HAP-1 (cell line): Measurements from ENCODE around the gene RAI14.
A peak's percentile ranks its signal among the peaks of the same experiment; 100 is the strongest.

Experiments
- DNase-seq, 2 experiments: peaks; one replicate each; pipeline ENCODE4 v3.0.0-alpha.2; 2016 to 2020; ENCODE audit warnings: low spot score in 2 of 2
- H3K27me3 ChIP-seq: fragments of 250-450 bp; sonication (Bioruptor Pico); 2 replicates; pipeline ENCODE4 v1.5.1; 2020; ENCODE audit warnings: low read depth, mild to moderate bottlenecking, moderate library complexity
- H3K36me3 ChIP-seq: fragments of 250-450 bp; sonication (Bioruptor Pico); replicated peaks from 2 replicates; pipeline ENCODE4 v1.5.1; 2020; ENCODE audit warnings: mild to moderate bottlenecking
- H3K4me1 ChIP-seq: fragments of 250-450 bp; sonication (Bioruptor Pico); 2 replicates; pipeline ENCODE4 v1.5.1; 2020; ENCODE audit warnings: mild to moderate bottlenecking
- H3K4me3 ChIP-seq: fragments of 250-450 bp; sonication (Bioruptor Pico); 2 replicates; pipeline ENCODE4 v1.5.1; 2020; ENCODE audit warnings: mild to moderate bottlenecking, moderate library complexity
- H3K9me3 ChIP-seq: fragments of 250-450 bp; sonication (Bioruptor Pico); 2 replicates; pipeline ENCODE4 v1.5.1; 2020; ENCODE audit warnings: mild to moderate bottlenecking, moderate library complexity
- in situ Hi-C: fragments of 300-500 bp; cut with MboI; formaldehyde crosslinking; loops from 3 replicates; pipeline ENCODE4 v1.14.3; 2020; ENCODE audit warnings: low sequenced_read_pairs, inconsistent platforms, mixed read lengths

RAI14 gene

DNA sequence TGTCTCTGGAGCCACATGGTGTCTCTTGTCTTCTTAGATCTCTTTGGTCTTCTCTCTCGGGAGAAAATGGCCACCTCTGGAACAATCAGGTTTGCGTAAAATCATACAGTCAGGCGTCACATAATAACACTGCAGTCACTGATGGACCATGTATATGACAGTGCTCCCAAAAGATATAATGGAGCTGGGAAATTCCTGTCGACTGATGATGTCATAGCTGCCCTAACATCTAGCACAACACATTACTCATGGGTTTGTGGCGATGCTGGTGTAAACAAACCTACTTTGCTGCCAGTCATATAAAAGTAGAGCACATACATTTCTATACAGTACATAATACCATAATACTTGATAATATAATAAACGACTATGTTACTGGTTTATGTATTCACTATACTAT lies 30.1 kb upstream of the RAI14 start:
- H3K9me3 ChIP-seq: no peaks in the 10 kb centered on the region
- in situ Hi-C loops: no loop called here
- no peaks in the 10 kb centered on the region for H3K27me3 ChIP-seq
- no peaks in the 10 kb centered on the region for H3K36me3 ChIP-seq
- H3K4me1 ChIP-seq: peaks cover 5% of the 10 kb centered on the region
- H3K4me3 ChIP-seq: no peak overlapping the region
- DNase-seq: no peak

DNA sequence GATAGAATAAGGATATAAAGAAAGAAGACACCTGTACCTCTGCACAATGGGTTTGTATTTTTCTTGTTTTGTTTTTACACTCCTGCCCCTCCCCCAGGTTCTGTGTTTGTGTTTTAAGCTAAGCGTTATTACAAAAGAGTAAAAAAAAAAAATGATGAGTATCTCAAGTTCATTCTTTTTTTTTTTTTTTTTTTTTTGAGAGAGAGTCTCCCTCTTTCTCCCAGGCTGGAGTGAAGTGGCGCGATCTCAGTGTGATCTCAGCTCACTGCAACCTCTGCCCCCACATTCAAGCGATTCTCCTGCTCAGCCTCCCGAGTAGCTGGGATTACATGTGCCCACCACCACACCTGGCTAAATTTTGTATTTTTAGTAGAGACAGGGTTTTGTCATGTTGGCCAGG lies 29.4 kb upstream of the RAI14 start:
- Histone ChIP-seq H3K4me1 (peaks cover 5% of the 10 kb centered on the region), H3K9me3 (no peaks in the 10 kb centered on the region), H3K4me3 (no peak overlapping the region), H3K36me3 (no peaks in the 10 kb centered on the region), H3K27me3 (no peaks in the 10 kb centered on the region)
- in situ Hi-C loops: no loop called here
- no peak for DNase-seq

DNA sequence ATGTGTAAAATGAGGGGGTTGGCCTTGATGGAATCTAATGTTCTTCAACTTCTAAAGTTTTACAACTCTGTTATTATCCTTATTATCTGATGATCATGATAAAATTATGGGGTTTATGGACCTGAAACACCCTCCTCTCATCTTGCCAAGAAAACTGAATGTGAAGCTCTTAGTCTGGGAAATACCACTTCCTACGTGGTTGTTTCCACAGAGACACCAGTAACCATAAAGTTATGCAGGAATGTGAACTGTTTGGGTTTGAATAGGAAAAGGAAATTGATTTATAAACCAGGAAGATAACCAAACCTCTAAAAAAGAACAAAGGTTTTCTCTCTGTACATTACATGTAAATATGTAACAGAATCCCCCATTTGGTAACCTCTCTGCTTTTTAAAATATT lies 28.3 kb upstream of the RAI14 start:
- no peaks in the 10 kb centered on the region for H3K36me3 ChIP-seq
- no peak for DNase-seq
- no peak overlapping the region for H3K4me3 ChIP-seq
- no peaks in the 10 kb centered on the region for H3K27me3 ChIP-seq
- H3K9me3 ChIP-seq: no peaks in the 10 kb centered on the region
- in situ Hi-C loops: no loop called here
- H3K4me1 ChIP-seq: peaks cover 5% of the 10 kb centered on the region

DNA sequence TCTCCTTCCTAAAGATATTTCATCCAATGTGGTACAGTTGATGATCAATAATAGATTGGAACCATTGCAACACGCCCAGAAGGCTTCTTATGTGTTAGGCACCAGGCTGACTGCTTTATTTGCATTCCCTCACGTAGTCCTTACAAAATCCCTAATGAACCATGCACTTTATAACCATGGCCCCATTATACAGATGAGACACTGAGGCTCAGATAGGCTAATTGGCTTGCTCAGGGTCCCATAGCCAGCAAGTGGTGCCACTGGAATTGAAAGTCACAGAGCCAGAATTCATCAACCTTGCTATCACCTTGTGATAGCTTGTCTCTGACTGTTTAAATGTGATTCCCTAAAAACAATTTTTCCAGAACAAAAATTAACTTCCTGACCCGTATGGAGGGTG lies 27.8 kb upstream of the RAI14 start:
- Histone ChIP-seq H3K36me3 (no peaks in the 10 kb centered on the region), H3K4me3 (no peak overlapping the region), H3K4me1 (peaks cover 5% of the 10 kb centered on the region), H3K9me3 (no peaks in the 10 kb centered on the region), H3K27me3 (no peaks in the 10 kb centered on the region)
- no peak for DNase-seq
- in situ Hi-C loops: no loop called here

DNA sequence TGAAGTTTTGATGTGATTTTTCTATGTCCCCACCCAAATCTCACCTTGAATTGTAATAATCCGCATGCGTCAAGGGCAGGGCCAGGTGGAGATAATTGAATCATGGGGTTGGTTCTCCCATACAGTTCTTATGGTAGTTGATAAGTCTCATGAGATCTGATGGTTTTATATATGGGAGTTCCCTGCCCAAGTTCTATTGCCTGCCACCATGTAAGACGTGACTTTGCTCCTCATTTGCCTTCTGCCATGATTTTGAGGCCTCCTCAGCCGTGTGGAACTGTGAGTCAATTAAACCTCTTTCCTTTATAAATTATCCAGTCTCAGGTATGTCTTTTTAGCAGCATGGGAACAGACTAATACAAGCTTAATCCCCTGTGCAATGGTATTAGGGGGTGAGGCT lies 25.5 kb upstream of the RAI14 start:
- DNase-seq: no peak
- Histone ChIP-seq H3K4me1 (peaks cover 5% of the 10 kb centered on the region), H3K4me3 (no peak overlapping the region), H3K27me3 (no peaks in the 10 kb centered on the region), H3K36me3 (no peaks in the 10 kb centered on the region), H3K9me3 (no peaks in the 10 kb centered on the region)
- in situ Hi-C loops: no loop called here

DNA sequence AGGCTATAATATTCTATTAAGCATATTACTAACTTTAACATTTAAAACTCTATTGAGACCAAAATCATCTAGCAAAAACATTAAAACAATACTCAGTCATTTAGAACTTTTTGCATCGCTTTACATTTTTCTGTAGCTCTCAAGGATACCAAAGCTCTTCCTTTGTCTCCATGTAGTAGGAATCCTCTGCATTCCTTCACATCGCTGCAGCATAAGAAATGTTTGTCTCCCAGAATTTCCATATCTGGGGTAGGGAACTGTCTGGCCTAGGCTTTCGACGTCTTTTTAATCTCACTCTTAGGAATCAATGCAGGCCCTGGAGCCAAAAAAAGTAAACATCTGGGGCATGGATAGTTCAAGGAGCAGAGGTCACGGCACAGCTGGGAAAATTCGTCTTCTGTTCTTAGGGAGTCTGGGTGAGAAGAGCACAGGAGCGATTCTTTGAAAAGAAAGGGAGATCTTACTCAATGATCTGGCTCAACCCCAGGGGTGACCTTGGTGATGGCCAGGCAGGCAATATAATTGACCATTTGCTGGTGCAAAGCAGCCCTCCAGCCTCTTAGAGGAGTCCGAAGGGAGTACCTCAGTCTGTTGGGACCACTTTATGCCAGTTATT lies 23.2 kb upstream of the RAI14 start:
- DNase-seq: no peak
- H3K27me3 ChIP-seq: no peaks in the 10 kb centered on the region; the same call in 1 of the 2 replicates
- no peaks in the 10 kb centered on the region; the same call in 1 of the 2 replicates for H3K4me1 ChIP-seq
- no peak overlapping the region for H3K4me3 ChIP-seq
- H3K9me3 ChIP-seq: no peaks in the 10 kb centered on the region
- in situ Hi-C loops: no loop called here
- H3K36me3 ChIP-seq: no peaks in the 10 kb centered on the region

DNA sequence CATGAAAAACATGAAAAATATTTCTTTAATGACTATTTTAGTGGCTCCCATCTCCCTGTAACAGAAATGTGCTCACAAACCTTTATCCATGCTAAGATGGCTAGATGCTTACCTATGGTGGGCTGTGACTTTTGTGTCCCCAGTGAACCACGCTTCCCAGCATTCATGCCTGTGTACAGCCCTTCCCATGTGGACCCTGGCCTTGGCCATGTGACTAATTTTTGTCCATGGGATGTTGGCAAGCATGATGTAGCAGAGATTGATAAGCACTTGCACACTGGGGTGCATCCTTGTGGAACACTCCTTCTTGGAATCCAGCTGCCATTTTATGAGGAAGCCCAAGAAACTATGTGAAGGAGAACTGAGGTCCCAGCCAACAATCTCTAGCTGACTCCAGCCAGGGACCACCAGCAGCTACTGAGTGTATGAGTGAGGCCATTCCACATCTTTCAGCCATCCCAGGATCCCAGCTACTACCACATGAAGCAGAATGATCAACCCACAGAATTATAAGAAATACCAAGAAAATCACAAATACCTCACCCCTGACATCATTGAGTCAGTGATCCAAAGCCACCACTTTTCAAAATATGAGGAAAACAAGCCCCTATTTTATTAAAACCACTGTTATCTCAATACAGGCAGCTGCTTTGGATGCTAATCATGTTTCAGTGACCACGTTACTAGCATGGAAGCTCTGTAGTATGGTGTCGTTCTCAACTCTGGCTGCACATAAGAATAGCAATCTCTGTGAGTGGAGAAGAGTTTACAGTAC lies 16.1 kb upstream of the RAI14 start:
- Histone ChIP-seq H3K4me3 (no peak overlapping the region), H3K4me1 (no peaks in the 10 kb centered on the region), H3K27me3 (peaks cover 19% of the 10 kb centered on the region), H3K36me3 (no peaks in the 10 kb centered on the region), H3K9me3 (no peaks in the 10 kb centered on the region)
- DNase-seq: no peak
- in situ Hi-C loops: no loop called here

DNA sequence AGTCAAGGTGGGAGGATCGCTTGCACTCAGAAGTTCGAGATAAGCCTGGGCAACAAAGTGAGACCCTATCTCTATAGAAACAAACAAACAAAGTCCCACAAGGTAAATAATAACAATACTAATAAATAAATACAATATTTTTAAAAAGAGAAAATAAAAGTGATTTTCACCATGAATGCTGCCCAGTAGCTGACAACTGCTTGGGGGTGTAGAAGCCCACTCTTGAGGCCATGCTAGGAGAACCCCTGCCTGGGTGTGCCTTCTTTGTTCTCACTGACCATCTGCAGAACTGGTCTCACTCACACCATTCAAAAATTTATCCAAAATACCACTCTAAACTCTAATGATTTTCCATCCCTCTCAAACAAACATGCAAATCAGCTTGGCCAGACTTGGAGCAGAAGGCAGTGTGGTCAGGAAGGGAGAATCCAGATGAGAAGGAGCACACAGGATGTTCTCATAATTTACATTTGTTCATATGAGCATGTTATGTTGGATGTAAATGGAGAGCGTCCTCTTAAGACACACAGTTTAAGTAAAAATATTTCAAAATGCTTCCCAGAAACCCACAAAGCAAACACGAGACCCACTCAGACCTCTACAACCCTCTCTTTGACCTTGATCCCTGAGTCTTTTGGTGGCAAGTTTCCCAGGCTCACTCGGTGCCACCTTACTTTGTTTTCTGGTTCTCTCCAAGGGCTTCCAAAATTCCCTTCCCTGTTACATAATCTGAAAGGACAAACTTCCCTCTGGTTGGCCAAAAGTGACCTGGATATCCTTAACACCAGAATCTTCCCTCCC lies 7.9 kb upstream of the RAI14 start:
- H3K27me3 ChIP-seq: peaks cover 25% of the 10 kb centered on the region
- DNase-seq: no peak
- H3K4me1 ChIP-seq: no peaks in the 10 kb centered on the region
- in situ Hi-C loops: no loop called here
- no peak overlapping the region for H3K4me3 ChIP-seq
- H3K9me3 ChIP-seq: no peaks in the 10 kb centered on the region
- H3K36me3 ChIP-seq: no peaks in the 10 kb centered on the region

DNA sequence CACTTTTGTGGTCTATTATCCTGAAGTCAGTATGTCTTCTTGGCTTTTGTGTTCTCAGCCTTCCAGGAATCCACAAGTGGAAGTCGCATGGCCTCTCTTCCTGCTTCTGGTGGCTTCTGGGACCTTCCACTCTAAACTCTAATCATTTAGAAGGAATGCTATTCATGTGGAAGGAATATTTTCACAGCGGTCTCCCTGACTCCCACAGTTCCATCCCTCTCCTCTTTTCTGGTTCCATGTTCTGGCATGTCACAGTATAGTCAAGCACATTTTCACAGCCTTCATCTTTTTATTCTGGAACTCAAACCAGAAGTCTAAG lies 7.3 kb upstream of the RAI14 start:
- in situ Hi-C loops: no loop called here
- H3K4me3 ChIP-seq: no peak overlapping the region
- H3K27me3 ChIP-seq: peaks cover 25% of the 10 kb centered on the region
- no peaks in the 10 kb centered on the region for H3K4me1 ChIP-seq
- no peaks in the 10 kb centered on the region for H3K36me3 ChIP-seq
- DNase-seq: no peak
- H3K9me3 ChIP-seq: no peaks in the 10 kb centered on the region

DNA sequence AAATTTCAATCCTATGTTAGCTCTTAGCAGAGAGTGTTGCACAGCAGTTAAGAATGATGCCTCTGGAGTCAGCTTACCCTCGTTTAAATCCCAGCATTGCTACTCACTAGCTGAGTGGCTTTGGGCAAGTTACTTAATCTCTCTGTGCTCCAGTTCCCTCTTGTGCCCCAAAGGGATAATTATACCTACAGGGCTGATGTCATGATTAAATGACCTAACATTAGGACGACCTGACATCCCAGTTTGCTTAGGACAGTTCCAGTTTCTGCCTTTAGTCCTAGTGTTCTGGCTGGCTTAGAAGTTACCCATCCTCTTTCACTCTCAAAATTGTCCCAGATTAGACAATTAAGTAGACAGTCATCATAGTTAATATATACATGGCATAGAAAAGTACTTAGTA lies 4.3 kb upstream of the RAI14 start:
- Histone ChIP-seq H3K4me3 (no peak overlapping the region), H3K9me3 (no peaks in the 10 kb centered on the region), H3K27me3 (peaks cover 14% of the 10 kb centered on the region), H3K36me3 (no peaks in the 10 kb centered on the region), H3K4me1 (no peaks in the 10 kb centered on the region; the same call in 1 of the 2 replicates)
- in situ Hi-C loops: no loop called here
- DNase-seq: no peak

DNA sequence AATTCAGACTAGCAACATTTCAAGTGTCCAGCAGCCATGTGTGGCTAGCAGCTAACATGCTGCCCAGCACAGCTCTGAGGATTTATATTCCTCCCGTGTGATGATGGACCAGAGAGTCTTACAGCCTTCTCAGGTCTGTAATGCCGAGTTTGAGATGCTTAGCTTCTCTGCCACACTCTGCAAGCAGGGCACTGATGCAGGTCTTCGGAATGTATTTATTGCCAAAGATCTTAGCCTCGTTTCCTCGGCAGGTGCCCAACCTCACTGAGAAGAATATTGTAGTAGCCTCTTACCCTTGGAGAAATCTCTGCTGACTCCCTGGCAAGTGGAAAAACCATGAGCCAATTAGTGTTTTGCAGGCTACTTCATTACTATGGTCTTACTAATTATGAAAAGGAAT lies 3.7 kb upstream of the RAI14 start:
- Histone ChIP-seq H3K27me3 (peaks cover 14% of the 10 kb centered on the region), H3K4me1 (no peaks in the 10 kb centered on the region; the same call in 1 of the 2 replicates), H3K36me3 (no peaks in the 10 kb centered on the region), H3K4me3 (no peak overlapping the region), H3K9me3 (no peaks in the 10 kb centered on the region)
- DNase-seq: no peak
- in situ Hi-C loops: no loop called here

DNA sequence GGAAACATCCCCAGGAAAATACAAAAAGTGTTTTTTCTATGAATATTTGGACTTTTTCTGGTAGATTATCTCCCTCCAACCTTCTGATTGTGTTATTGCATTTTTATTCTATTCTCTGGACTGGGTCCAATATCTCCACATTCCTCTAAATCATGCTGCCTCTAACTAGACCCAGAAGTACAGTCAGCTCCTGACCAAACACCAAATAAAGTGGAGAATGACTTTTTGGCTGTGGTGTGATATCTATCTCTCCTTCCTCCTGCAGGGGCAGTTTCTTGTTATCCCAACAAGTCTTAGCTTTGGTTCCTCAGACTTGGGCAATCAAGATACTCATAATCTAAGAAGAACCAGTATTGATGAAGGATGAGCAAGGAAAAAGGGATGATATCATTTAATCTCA lies 3.2 kb upstream of the RAI14 start:
- H3K27me3 ChIP-seq: peaks cover 14% of the 10 kb centered on the region
- DNase-seq: no peak
- in situ Hi-C loops: no loop called here
- H3K4me1 ChIP-seq: no peaks in the 10 kb centered on the region; the same call in 1 of the 2 replicates
- no peaks in the 10 kb centered on the region for H3K36me3 ChIP-seq
- H3K9me3 ChIP-seq: no peaks in the 10 kb centered on the region
- H3K4me3 ChIP-seq: no peak overlapping the region

DNA sequence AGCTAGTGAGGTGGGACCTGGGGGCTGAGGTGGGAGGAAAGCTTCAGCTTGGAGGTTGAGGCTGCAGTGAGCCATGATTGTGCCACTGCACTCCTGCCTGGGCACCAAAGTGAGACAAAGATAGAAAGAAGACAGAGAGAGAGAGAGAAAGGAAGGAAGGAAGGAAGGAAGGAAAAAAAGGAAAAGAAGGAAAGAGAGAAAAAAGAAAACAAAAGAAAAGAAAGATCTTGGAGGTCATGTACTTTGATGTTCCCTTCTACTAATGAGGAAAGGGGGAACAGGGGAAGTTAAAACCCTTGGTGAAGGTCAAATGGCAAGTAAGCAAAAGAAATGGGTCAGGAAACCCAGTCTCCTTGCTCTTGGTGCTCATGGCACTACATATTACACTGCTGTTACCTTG lies 2.4 kb upstream of the RAI14 start:
- Histone ChIP-seq H3K4me1 (peaks cover 2% of the 10 kb centered on the region), H3K27me3 (peaks cover 14% of the 10 kb centered on the region), H3K36me3 (no peaks in the 10 kb centered on the region), H3K4me3 (no peak overlapping the region), H3K9me3 (no peaks in the 10 kb centered on the region)
- no peak for DNase-seq
- in situ Hi-C loops: no loop called here

DNA sequence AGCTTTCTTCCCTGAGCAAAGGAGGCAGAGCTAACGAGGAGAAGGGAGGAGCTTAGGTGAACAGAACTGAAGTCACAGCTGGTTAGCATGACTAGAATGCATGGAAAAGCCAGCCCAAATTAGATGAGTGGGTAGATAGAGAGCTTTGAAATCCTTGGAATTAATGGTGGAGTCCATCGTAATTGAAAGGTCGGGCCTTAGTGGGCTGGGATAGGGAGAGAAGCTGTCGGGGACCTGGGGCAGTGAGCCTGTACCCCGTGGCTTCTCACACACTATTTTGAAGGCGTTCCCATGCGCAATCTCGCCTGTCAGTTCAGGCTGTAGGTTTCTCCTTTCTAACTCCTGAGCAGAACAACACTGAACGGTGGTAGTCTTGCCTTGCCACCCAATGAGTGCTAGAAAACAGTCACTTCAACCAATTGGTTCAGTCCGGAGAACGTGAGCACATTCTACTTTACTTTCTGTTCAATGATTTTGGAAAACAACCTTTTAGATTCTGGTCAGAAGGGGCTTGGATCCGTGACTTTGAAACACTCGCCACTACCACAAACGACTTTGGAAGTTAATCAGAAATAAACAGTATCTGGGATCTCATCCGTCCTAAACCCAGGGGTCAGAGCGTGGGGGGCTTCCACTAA lies 655 bp upstream of the RAI14 start:
- Histone ChIP-seq H3K4me3 (peak overlapping the region; percentile 81), H3K9me3 (no peaks in the 10 kb centered on the region), H3K27me3 (peaks cover 14% of the 10 kb centered on the region), H3K4me1 (peaks cover 2% of the 10 kb centered on the region), H3K36me3 (no peaks in the 10 kb centered on the region)
- DNase-seq: peak in 1 of 2 experiments; percentile 9
- in situ Hi-C loops: no loop called here
